IPS-18a (cell line): ENCODE results near the gene PTBP3.
"Not testable (repeated sequence)": the region's sequence is repeated elsewhere in the genome, so short reads cannot be mapped to it uniquely, and the experiment has no call there.

Source experiments
- H3K27ac ChIP-seq: one replicate; pipeline ENCODE4 v1.5.1; 2013; ENCODE audit warnings: low read length
- H3K27me3 ChIP-seq: one replicate; pipeline ENCODE4 v1.6.1; 2013; ENCODE audit warnings: mild to moderate bottlenecking, low read length; ENCODE audit not compliant: control insufficient read depth, insufficient read depth
- H3K36me3 ChIP-seq: one replicate; pipeline ENCODE4 v1.6.1; 2013; ENCODE audit warnings: low read depth, low read length; ENCODE audit not compliant: control insufficient read depth
- H3K4me1 ChIP-seq: one replicate; pipeline ENCODE4 v1.6.1; 2013; ENCODE audit warnings: low read depth, low read length; ENCODE audit not compliant: control insufficient read depth
- H3K4me3 ChIP-seq: one replicate; pipeline ENCODE4 v1.5.1; 2013; ENCODE audit warnings: low read length
- H3K9ac ChIP-seq: one replicate; pipeline ENCODE4 v1.6.1; 2013; ENCODE audit warnings: mild to moderate bottlenecking, low read length, moderate library complexity
- H3K9me3 ChIP-seq: one replicate; pipeline ENCODE4 v1.6.1; 2013; ENCODE audit warnings: low read depth, low read length; ENCODE audit not compliant: control insufficient read depth

PTBP3 gene

GRCh38 chr9:112374232-112374631 lies 40.8 kb upstream of the PTBP3 start:
- not testable (repeated sequence) for H3K9ac ChIP-seq, H3K4me3 ChIP-seq, H3K27me3 ChIP-seq, H3K27ac ChIP-seq, H3K36me3 ChIP-seq, H3K9me3 ChIP-seq
- H3K4me1 ChIP-seq: peaks cover 15% of the 10 kb centered on the region

- H3K4me1 ChIP-seq: peaks cover 11% of the 10 kb centered on the region
- not testable (repeated sequence) for H3K9ac ChIP-seq, H3K4me3 ChIP-seq, H3K27ac ChIP-seq, H3K9me3 ChIP-seq, H3K36me3 ChIP-seq, H3K27me3 ChIP-seq
These were observed 40.2 kb upstream of the PTBP3 start for GRCh38 chr9:112373666-112374065.

- H3K9ac ChIP-seq: no peak overlapping the region
- H3K4me3 ChIP-seq: no peak overlapping the region
- H3K4me1 ChIP-seq: no peaks in the 10 kb centered on the region
- peaks cover 4% of the 10 kb centered on the region for H3K9me3 ChIP-seq
- no peaks in the 10 kb centered on the region for H3K27me3 ChIP-seq
- no peaks in the 10 kb centered on the region for H3K36me3 ChIP-seq
- H3K27ac ChIP-seq: no peak overlapping the region
These were observed 37.6 kb upstream of the PTBP3 start for GRCh38 chr9:112371060-112371459.

GRCh38 chr9:112369817-112370216 lies 36.4 kb upstream of the PTBP3 start:
- no peak overlapping the region for H3K4me3 ChIP-seq
- no peak overlapping the region for H3K27ac ChIP-seq
- peaks cover 4% of the 10 kb centered on the region for H3K9me3 ChIP-seq
- no peaks in the 10 kb centered on the region for H3K27me3 ChIP-seq
- no peak overlapping the region for H3K9ac ChIP-seq
- H3K4me1 ChIP-seq: no peaks in the 10 kb centered on the region
- no peaks in the 10 kb centered on the region for H3K36me3 ChIP-seq

GRCh38 chr9:112367465-112367864 lies 34.0 kb upstream of the PTBP3 start:
- Histone ChIP-seq H3K27me3 (no peaks in the 10 kb centered on the region), H3K4me3 (no peak overlapping the region), H3K9me3 (peaks cover 4% of the 10 kb centered on the region), H3K9ac (no peak overlapping the region), H3K27ac (no peak overlapping the region), H3K4me1 (no peaks in the 10 kb centered on the region), H3K36me3 (no peaks in the 10 kb centered on the region)

GRCh38 chr9:112366591-112366990 lies 33.2 kb upstream of the PTBP3 start:
- Histone ChIP-seq H3K27me3 (no peaks in the 10 kb centered on the region), H3K9ac (no peak overlapping the region), H3K36me3 (no peaks in the 10 kb centered on the region), H3K4me1 (no peaks in the 10 kb centered on the region), H3K4me3 (no peak overlapping the region), H3K27ac (no peak overlapping the region), H3K9me3 (peaks cover 4% of the 10 kb centered on the region)

GRCh38 chr9:112365257-112365656 lies 31.8 kb upstream of the PTBP3 start:
- H3K36me3 ChIP-seq, H3K9me3 ChIP-seq, H3K27me3 ChIP-seq, H3K4me1 ChIP-seq, H3K27ac ChIP-seq, H3K4me3 ChIP-seq, H3K9ac ChIP-seq: not testable (repeated sequence)

- H3K4me3 ChIP-seq: no peak overlapping the region
- no peaks in the 10 kb centered on the region for H3K36me3 ChIP-seq
- H3K27me3 ChIP-seq: no peaks in the 10 kb centered on the region
- H3K4me1 ChIP-seq: no peaks in the 10 kb centered on the region
- no peak overlapping the region for H3K27ac ChIP-seq
- H3K9ac ChIP-seq: no peak overlapping the region
- peaks cover 4% of the 10 kb centered on the region for H3K9me3 ChIP-seq
These were observed 31.3 kb upstream of the PTBP3 start for GRCh38 chr9:112364761-112365160.

GRCh38 chr9:112361601-112362000 lies 28.2 kb upstream of the PTBP3 start:
- no peaks in the 10 kb centered on the region for H3K27me3 ChIP-seq
- H3K9me3 ChIP-seq: no peaks in the 10 kb centered on the region
- no peak overlapping the region for H3K27ac ChIP-seq
- no peaks in the 10 kb centered on the region for H3K36me3 ChIP-seq
- H3K4me3 ChIP-seq: no peak overlapping the region
- no peak overlapping the region for H3K9ac ChIP-seq
- no peaks in the 10 kb centered on the region for H3K4me1 ChIP-seq

- Histone ChIP-seq H3K27me3 (no peaks in the 10 kb centered on the region), H3K4me1 (peaks cover under 1% of the 10 kb centered on the region), H3K9me3 (no peaks in the 10 kb centered on the region), H3K27ac (no peak overlapping the region), H3K36me3 (no peaks in the 10 kb centered on the region), H3K4me3 (no peak overlapping the region), H3K9ac (no peak overlapping the region)
These were observed 26.8 kb upstream of the PTBP3 start for GRCh38 chr9:112360047-112360804.

GRCh38 chr9:112355427-112355897 lies 22.0 kb upstream of the PTBP3 start:
- no peaks in the 10 kb centered on the region for H3K9me3 ChIP-seq
- H3K4me3 ChIP-seq: no peak overlapping the region
- peaks cover 6% of the 10 kb centered on the region for H3K4me1 ChIP-seq
- H3K27ac ChIP-seq: no peak overlapping the region
- no peaks in the 10 kb centered on the region for H3K27me3 ChIP-seq
- H3K36me3 ChIP-seq: no peaks in the 10 kb centered on the region
- no peak overlapping the region for H3K9ac ChIP-seq

GRCh38 chr9:112354081-112354743 lies 20.8 kb upstream of the PTBP3 start:
- H3K27me3 ChIP-seq: no peaks in the 10 kb centered on the region
- H3K9ac ChIP-seq: no peak overlapping the region
- no peak overlapping the region for H3K27ac ChIP-seq
- H3K36me3 ChIP-seq: no peaks in the 10 kb centered on the region
- H3K4me1 ChIP-seq: peaks cover 6% of the 10 kb centered on the region
- H3K4me3 ChIP-seq: no peak overlapping the region
- H3K9me3 ChIP-seq: no peaks in the 10 kb centered on the region
